Neural progenitor cell (in vitro differentiated cells): ENCODE measurements around the gene LYAR. TPM values are rescaled to one million over a fixed set of nuclear protein-coding genes. Genes with fewer than 3 reads are reported as not detected.

Experiments used
- DNase-seq: peaks from one replicate; pipeline ENCODE4 v3.0.0-alpha.2; 2016; ENCODE audit warnings: low spot score
- H2AFZ ChIP-seq: fragments of 200-600 bp; sonication (generic); replicated peaks from 2 replicates; pipeline ENCODE4 v1.6.1; 2016; ENCODE audit warnings: antibody characterized with exemption
- H3F3A ChIP-seq: fragments of 200-600 bp; sonication (generic); 2 replicates; pipeline ENCODE4 v1.6.1; 2016; ENCODE audit warnings: antibody characterized with exemption, low read depth
- H3K27ac ChIP-seq: fragments of 200-600 bp; sonication (generic); 2 replicates; pipeline ENCODE4 v1.5.1; 2016; ENCODE audit warnings: mild to moderate bottlenecking
- H3K27me3 ChIP-seq: fragments of 200-600 bp; sonication (generic); 2 replicates; pipeline ENCODE4 v1.6.1; 2016; ENCODE audit warnings: mild to moderate bottlenecking, moderate library complexity
- H3K36me3 ChIP-seq: fragments of 200-600 bp; sonication (generic); 2 replicates; pipeline ENCODE4 v1.5.1; 2016
- H3K4me1 ChIP-seq: fragments of 200-600 bp; sonication (generic); 2 replicates; pipeline ENCODE4 v1.6.1; 2016; ENCODE audit warnings: mixed run types
- H3K4me2 ChIP-seq: fragments of 200-600 bp; sonication (generic); 2 replicates; pipeline ENCODE4 v1.6.1; 2016
- H3K4me3 ChIP-seq: fragments of 200-600 bp; sonication (generic); 2 replicates; pipeline ENCODE4 v1.5.1; 2016
- H3K79me2 ChIP-seq: fragments of 200-600 bp; sonication (generic); 2 replicates; pipeline ENCODE4 v1.6.1; 2016; ENCODE audit warnings: low read depth
- H3K9ac ChIP-seq: fragments of 200-600 bp; sonication (generic); 2 replicates; pipeline ENCODE4 v1.6.1; 2016
- H3K9me3 ChIP-seq: fragments of 200-600 bp; sonication (generic); 2 replicates; pipeline ENCODE4 v1.5.1; 2016; ENCODE audit warnings: low read depth
- H4K20me1 ChIP-seq: fragments of 200-600 bp; sonication (generic); 2 replicates; pipeline ENCODE4 v1.6.1; 2016; ENCODE audit warnings: low read depth
- H3K27ac Mint-ChIP-seq: 3 replicates; pipeline ENCODE4 v1.8.0; 2021; ENCODE audit warnings: mixed read lengths
- H3K27me3 Mint-ChIP-seq: 2 replicates; pipeline ENCODE4 v1.8.0; 2022; ENCODE audit warnings: low read depth, mild to moderate bottlenecking, inconsistent platforms, moderate library complexity, mixed read lengths; ENCODE audit not compliant: insufficient read depth
- H3K36me3 Mint-ChIP-seq: 3 replicates; pipeline ENCODE4 v1.8.0; 2021; ENCODE audit warnings: mixed read lengths
- H3K4me1 Mint-ChIP-seq: 3 replicates; pipeline ENCODE4 v1.8.0; 2021; ENCODE audit warnings: mixed read lengths
- H3K4me3 Mint-ChIP-seq: 3 replicates; pipeline ENCODE4 v1.8.0; 2021; ENCODE audit warnings: mild to moderate bottlenecking, moderate library complexity, mixed read lengths
- H3K9me3 Mint-ChIP-seq: 3 replicates; pipeline ENCODE4 v1.8.0; 2020; ENCODE audit warnings: mixed read lengths
- CTCF ChIP-seq: fragments of 200-600 bp; sonication (generic); IDR thresholded peaks from 2 replicates; pipeline ENCODE4 v1.5.1; 2017; ENCODE audit warnings: antibody characterized with exemption, mild to moderate bottlenecking
- EZH2 ChIP-seq: fragments of 200-600 bp; sonication (generic); IDR thresholded peaks from 2 replicates; pipeline ENCODE4 v1.6.1; 2017; ENCODE audit warnings: antibody characterized with exemption, mild to moderate bottlenecking, moderate library complexity
- EZH2phosphoT487 ChIP-seq: fragments of 200-600 bp; sonication (generic); IDR thresholded peaks from 2 replicates; pipeline ENCODE4 v1.6.1; 2017; ENCODE audit warnings: antibody characterized with exemption
- total RNA-seq: library from RNA; depleted of rRNA; stranded (reverse); fragments of >200 nt; gene quantifications from 2 replicates; pipeline ENCODE4 v1.2.3, GENCODE V29; 2015; ENCODE audit warnings: low replicate concordance

LYAR gene
- total RNA-seq, 1 donor from 2014 or later: 49.0 TPM

GRCh38 chr4:4248885-4249203 lies 41.1 kb downstream of the LYAR start:
- no peaks in the 10 kb centered on the region for H3K9me3 Mint-ChIP-seq
- no peak overlapping the region for H3K27ac ChIP-seq
- DNase-seq: no peak
- peak overlapping the region; percentile 92 for H3K4me3 ChIP-seq
- H3K79me2 ChIP-seq: peaks cover 20% of the 10 kb centered on the region
- H3K27me3 ChIP-seq: peaks cover 6% of the 10 kb centered on the region
- H3K36me3 Mint-ChIP-seq: peaks cover 8% of the 10 kb centered on the region
- peaks cover 15% of the 10 kb centered on the region for H3K4me1 Mint-ChIP-seq
- no peaks in the 10 kb centered on the region for H4K20me1 ChIP-seq
- TF ChIP-seq EZH2phosphoT487 (no peak), CTCF (no peak), EZH2 (no peak)
- H3K9ac ChIP-seq: peak overlapping the region; percentile 89
- no peak overlapping the region for H2AFZ ChIP-seq
- H3K9me3 ChIP-seq: no peaks in the 10 kb centered on the region
- no peaks in the 10 kb centered on the region for H3K27me3 Mint-ChIP-seq
- peaks cover 8% of the 10 kb centered on the region for H3K36me3 ChIP-seq
- H3K4me3 Mint-ChIP-seq: peak overlapping the region; percentile 92
- peaks cover 10% of the 10 kb centered on the region for H3K4me1 ChIP-seq
- peak overlapping the region; percentile 98 for H3K4me2 ChIP-seq
- peaks cover 14% of the 10 kb centered on the region for H3F3A ChIP-seq
- peak overlapping the region; percentile 95 for H3K27ac Mint-ChIP-seq

- Histone ChIP-seq H3K27ac (peak within 1 kb of the TSS; percentile 84), H3K4me3 (peak within 1 kb of the TSS; percentile 92), H3K27me3 (peaks cover 6% of the 10 kb centered on the region), H3K36me3 (peaks cover 8% of the 10 kb centered on the region), H3K9ac (peak within 1 kb of the TSS; percentile 89), H4K20me1 (no peaks in the 10 kb centered on the region), H2AFZ (peak within 1 kb of the TSS; percentile 91), H3K4me1 (peaks cover 10% of the 10 kb centered on the region), H3K79me2 (peaks cover 20% of the 10 kb centered on the region), H3K9me3 (no peaks in the 10 kb centered on the region), H3F3A (peaks cover 12% of the 10 kb centered on the region), H3K4me2 (peak within 1 kb of the TSS; percentile 98)
- DNase-seq: peak; percentile 96
- peaks cover 14% of the 10 kb centered on the region for H3K36me3 Mint-ChIP-seq
- H3K27ac Mint-ChIP-seq: peak within 1 kb of the TSS; percentile 95
- TF ChIP-seq CTCF (peak; percentile 18), EZH2phosphoT487 (no peak), EZH2 (peak; percentile 63)
- peaks cover 15% of the 10 kb centered on the region for H3K4me1 Mint-ChIP-seq
- H3K27me3 Mint-ChIP-seq: peaks cover 4% of the 10 kb centered on the region
- no peaks in the 10 kb centered on the region for H3K9me3 Mint-ChIP-seq
- peak within 1 kb of the TSS; percentile 92 for H3K4me3 Mint-ChIP-seq
Measured at GRCh38 chr4:4248029-4248884, 41.7 kb downstream of the LYAR start, which contains the start of gene TMEM128. TSS of gene TMEM128 (minus strand) at chr4:4248223. CDS start at chr4:4248202, 21 bp downstream.

GRCh38 chr4:4247696-4248028 lies 42.3 kb downstream of the LYAR start:
- Mint-ChIP-seq H3K9me3 (no peaks in the 10 kb centered on the region), H3K27ac (peak overlapping the region; percentile 15), H3K4me3 (peak overlapping the region; percentile 92)

More at GRCh38 chr4:4247696-4248028, 42.3 kb downstream of the LYAR start:
- peak overlapping the region; percentile 91 for H2AFZ ChIP-seq
- no peaks in the 10 kb centered on the region for H3K9me3 ChIP-seq
- Mint-ChIP-seq H3K4me1 (peaks cover 15% of the 10 kb centered on the region), H3K36me3 (peaks cover 16% of the 10 kb centered on the region), H3K27me3 (peaks cover 4% of the 10 kb centered on the region)
- H3K27ac ChIP-seq: peak overlapping the region; percentile 84
- H3K79me2 ChIP-seq: peaks cover 20% of the 10 kb centered on the region
- peaks cover 6% of the 10 kb centered on the region for H3K27me3 ChIP-seq
- no peak for DNase-seq
- no peaks in the 10 kb centered on the region for H4K20me1 ChIP-seq
- peaks cover 8% of the 10 kb centered on the region for H3K36me3 ChIP-seq
- H3K4me1 ChIP-seq: peaks cover 10% of the 10 kb centered on the region
- H3K9ac ChIP-seq: peak overlapping the region; percentile 89
- peak overlapping the region; percentile 92 for H3K4me3 ChIP-seq
- TF ChIP-seq EZH2phosphoT487 (no peak), EZH2 (no peak), CTCF (no peak)
- H3F3A ChIP-seq: peaks cover 7% of the 10 kb centered on the region
- peak overlapping the region; percentile 98 for H3K4me2 ChIP-seq
